Naive thymus-derived CD4-positive, alpha-beta T cell (primary cell): ENCODE data around the gene KCNA10. TPM values are rescaled to one million over a fixed set of nuclear protein-coding genes. Genes with fewer than 3 reads are reported as not detected.

Experiments
- ATAC-seq: fragments of 150-1000 bp; cut with Tn5 transposase; 2 replicates; pipeline ENCODE4 v1.10.0; 2021; ENCODE audit warnings: mild to moderate bottlenecking, moderate library complexity
- CTCF ChIA-PET: fragments of 350-600 bp; sonication (Branson Sonifier 250); formaldehyde crosslinking; loops from one replicate; lab custom pipeline; 2021; ENCODE audit warnings: antibody characterized with exemption; lab: Charles Lee
- POLR2A ChIA-PET: fragments of 350-600 bp; sonication (Branson Sonifier 250); formaldehyde crosslinking; loops from one replicate; lab custom pipeline; 2021; ENCODE audit warnings: antibody characterized with exemption, inconsistent platforms; lab: Charles Lee
- DNase-seq, 9 donors: peaks; one replicate each; pipeline versions ENCODE4 v3.0.0 to v3.0.0-alpha.2; 2020 to 2022; ENCODE audit warnings: mixed read lengths in 1 of 9
- H3K27ac ChIP-seq: one replicate; pipeline ENCODE4 v1.7.0; 2013; ENCODE audit warnings: mild to moderate bottlenecking, low read depth, low read length, moderate library complexity
- H3K27me3 ChIP-seq, 2 donors: one replicate each; pipeline ENCODE4 v1.7.0; 2013; ENCODE audit warnings: low read length in 2 of 2, mild to moderate bottlenecking in 2 of 2, moderate library complexity in 2 of 2; ENCODE audit not compliant: control insufficient read depth in 2 of 2, insufficient read depth in 2 of 2
- H3K36me3 ChIP-seq, 3 experiments: 1 replicate in 2 of 3; 2 replicates in 1 of 3; pipeline ENCODE4 v1.7.0; 2013; ENCODE audit warnings: low read length in 3 of 3, mild to moderate bottlenecking in 3 of 3, moderate library complexity in 1 of 3; ENCODE audit not compliant: insufficient read depth in 3 of 3, control insufficient read depth in 2 of 3
- H3K4me1 ChIP-seq, 2 donors: one replicate each; pipeline ENCODE4 v1.7.0; 2013; ENCODE audit warnings: low read length in 2 of 2, mild to moderate bottlenecking in 2 of 2, moderate library complexity in 1 of 2; ENCODE audit not compliant: control insufficient read depth in 2 of 2, insufficient read depth in 2 of 2
- H3K4me3 ChIP-seq: 2 replicates; pipeline ENCODE4 v1.7.0; 2013; ENCODE audit warnings: mild to moderate bottlenecking, low read length
- H3K9me3 ChIP-seq, 3 experiments: 1 replicate in 2 of 3; 2 replicates in 1 of 3; pipeline ENCODE4 v1.7.0; 2013; ENCODE audit warnings: low read length in 3 of 3; ENCODE audit not compliant: control insufficient read depth in 2 of 3
- H3K27ac Mint-ChIP-seq, 9 donors: one replicate each; pipeline ENCODE4 v1.8.0; 2020 to 2022; ENCODE audit warnings: mixed read lengths in 9 of 9, mild to moderate bottlenecking in 8 of 9, moderate library complexity in 5 of 9, inconsistent platforms in 2 of 9
- H3K27me3 Mint-ChIP-seq, 5 donors: one replicate each; pipeline ENCODE4 v1.8.0; 2021 to 2022; ENCODE audit warnings: mixed read lengths in 5 of 5, mild to moderate bottlenecking in 1 of 5
- H3K36me3 Mint-ChIP-seq, 5 donors: one replicate each; pipeline ENCODE4 v1.8.0; 2020 to 2022; ENCODE audit warnings: mixed read lengths in 5 of 5, mild to moderate bottlenecking in 3 of 5, inconsistent platforms in 1 of 5
- H3K4me1 Mint-ChIP-seq, 7 donors: one replicate each; pipeline ENCODE4 v1.8.0; 2020 to 2022; ENCODE audit warnings: mixed read lengths in 7 of 7, mild to moderate bottlenecking in 3 of 7, inconsistent platforms in 1 of 7
- H3K4me3 Mint-ChIP-seq, 10 donors: one replicate each; pipeline ENCODE4 v1.8.0; 2020 to 2022; ENCODE audit warnings: mild to moderate bottlenecking in 10 of 10, mixed read lengths in 10 of 10, moderate library complexity in 6 of 10, inconsistent platforms in 2 of 10
- H3K9me3 Mint-ChIP-seq, 11 donors: one replicate each; pipeline ENCODE4 v1.8.0; 2020 to 2022; ENCODE audit warnings: mixed read lengths in 11 of 11, mild to moderate bottlenecking in 4 of 11, inconsistent platforms in 1 of 11, moderate library complexity in 1 of 11
- intact Hi-C, 2 donors: fragments of 100-400 bp; cut with micrococcal nuclease; formaldehyde crosslinking; loops; one replicate each; pipeline ENCODE4 v1.15.1; 2023
- polyA plus RNA-seq, 2 donors: library from polyadenylated mRNA; unstranded; fragments of 300-500 nt; fragmentation: Illumina TruSeq; gene quantifications; one replicate each; pipeline ENCODE4 v1.2.3, GENCODE V29; 2021
- total RNA-seq, 6 experiments: library from RNA in 5 of 6; stranded (reverse) in 5 of 6; gene quantifications; 1 replicate in 5 of 6; 2 replicates in 1 of 6; pipeline ENCODE4 v1.2.3 and lab custom pipeline; 2021 to 2026

KCNA10 gene
- total and polyA plus RNA-seq, 7 experiments from 2014 or later, result not detected

GRCh38 chr1:110488161-110488560 is 30.8 kb downstream of the KCNA10 start:
- ChIA-PET POLR2A (no interaction called here), CTCF (no interaction called here)

GRCh38 chr1:110487726-110488125 is 31.2 kb downstream of the KCNA10 start:
- Histone ChIP-seq H3K27ac (no peak overlapping the region), H3K4me1 (no peaks in the 10 kb centered on the region), H3K36me3 (no peaks in the 10 kb centered on the region), H3K4me3 (no peak overlapping the region), H3K27me3 (no peaks in the 10 kb centered on the region), H3K9me3 (no peaks in the 10 kb centered on the region)
- POLR2A ChIA-PET, result no interaction called here
- CTCF ChIA-PET, result no interaction called here
- Mint-ChIP-seq H3K4me1 (peaks cover 0 to 4% (median 0%) of the 10 kb centered on the region in 7 donors), H3K27ac (no peak overlapping the region), H3K36me3 (no peaks in the 10 kb centered on the region), H3K27me3 (peaks cover 5 to 30% (median 15%) of the 10 kb centered on the region in 5 donors), H3K4me3 (no peak overlapping the region), H3K9me3 (peaks cover 0 to 1% (median 0%) of the 10 kb centered on the region in 11 donors)
- no peak for ATAC-seq
- no peak for DNase-seq
- intact Hi-C loops, result no loop called here

More at GRCh38 chr1:110488161-110488560, 30.8 kb downstream of the KCNA10 start:
- Mint-ChIP-seq H3K4me3 (no peak overlapping the region), H3K36me3 (no peaks in the 10 kb centered on the region), H3K9me3 (peaks cover 0 to 1% (median 0%) of the 10 kb centered on the region in 11 donors), H3K27ac (no peak overlapping the region), H3K27me3 (peaks cover 5 to 29% (median 15%) of the 10 kb centered on the region in 5 donors), H3K4me1 (peaks cover 0 to 2% (median 0%) of the 10 kb centered on the region in 7 donors)
- H3K4me3 ChIP-seq, result no peak overlapping the region
- DNase-seq, result no peak
- intact Hi-C loops, result no loop called here
- no peaks in the 10 kb centered on the region for H3K9me3 ChIP-seq
- ATAC-seq, result no peak
- H3K27ac ChIP-seq, result no peak overlapping the region
- no peaks in the 10 kb centered on the region for H3K36me3 ChIP-seq
- H3K4me1 ChIP-seq, result no peaks in the 10 kb centered on the region
- H3K27me3 ChIP-seq, result no peaks in the 10 kb centered on the region

- DNase-seq, result no peak
- intact Hi-C loops, result no loop called here
- Mint-ChIP-seq H3K9me3 (no peaks in the 10 kb centered on the region), H3K27me3 (peaks cover 5 to 30% (median 18%) of the 10 kb centered on the region in 5 donors), H3K36me3 (no peaks in the 10 kb centered on the region), H3K4me1 (peaks cover 0 to 7% (median 0%) of the 10 kb centered on the region in 7 donors), H3K4me3 (no peak overlapping the region), H3K27ac (peak overlapping the region in 1 of 9 donors; percentile 30)
- Histone ChIP-seq H3K27ac (no peak overlapping the region), H3K4me1 (no peaks in the 10 kb centered on the region), H3K4me3 (no peak overlapping the region), H3K36me3 (no peaks in the 10 kb centered on the region), H3K9me3 (no peaks in the 10 kb centered on the region), H3K27me3 (no peaks in the 10 kb centered on the region)
- ATAC-seq, result no peak
- CTCF ChIA-PET, result interaction anchor here (1.3 kb wide), 1 partner anchor 10 kb away, joined by 4 read pairs; no protein-coding TSS in a partner anchor
- POLR2A ChIA-PET, result no interaction called here
Measured at GRCh38 chr1:110485725-110486124, 33.2 kb downstream of the KCNA10 start.

GRCh38 chr1:110484801-110485200 is 34.2 kb downstream of the KCNA10 start:
- CTCF ChIA-PET, result no interaction called here
- Mint-ChIP-seq H3K9me3 (no peaks in the 10 kb centered on the region), H3K4me3 (no peak overlapping the region), H3K36me3 (no peaks in the 10 kb centered on the region), H3K4me1 (peaks cover 0 to 7% (median 0%) of the 10 kb centered on the region in 7 donors), H3K27ac (no peak overlapping the region), H3K27me3 (peaks cover 5 to 30% (median 18%) of the 10 kb centered on the region in 5 donors)
- intact Hi-C loops, result no loop called here
- H3K27me3 ChIP-seq, result no peaks in the 10 kb centered on the region
- ATAC-seq (no peak), DNase-seq (no peak)
- POLR2A ChIA-PET, result no interaction called here
- no peaks in the 10 kb centered on the region for H3K4me1 ChIP-seq
- H3K4me3 ChIP-seq, result no peak overlapping the region
- H3K27ac ChIP-seq, result no peak overlapping the region
- no peaks in the 10 kb centered on the region for H3K36me3 ChIP-seq
- no peaks in the 10 kb centered on the region for H3K9me3 ChIP-seq

GRCh38 chr1:110483308-110483685 is 35.7 kb downstream of the KCNA10 start:
- no peaks in the 10 kb centered on the region for H3K36me3 ChIP-seq
- Mint-ChIP-seq H3K9me3 (no peaks in the 10 kb centered on the region), H3K4me1 (peaks cover 0 to 7% (median 0%) of the 10 kb centered on the region in 7 donors), H3K4me3 (no peak overlapping the region), H3K36me3 (no peaks in the 10 kb centered on the region), H3K27me3 (peaks cover 5 to 30% (median 18%) of the 10 kb centered on the region in 5 donors), H3K27ac (no peak overlapping the region)
- ChIA-PET CTCF (interaction anchor here (1.1 kb wide), 1 partner anchor 13 kb away, joined by 3 read pairs; no protein-coding TSS in a partner anchor), POLR2A (interaction anchor here (0.6 kb wide), 1 partner anchor 1159 kb away, joined by 3 read pairs; no protein-coding TSS in a partner anchor)
- H3K4me1 ChIP-seq, result no peaks in the 10 kb centered on the region
- ATAC-seq, result no peak
- no peak overlapping the region for H3K27ac ChIP-seq
- no peak for DNase-seq
- H3K27me3 ChIP-seq, result no peaks in the 10 kb centered on the region
- H3K9me3 ChIP-seq, result no peaks in the 10 kb centered on the region
- intact Hi-C loops, result no loop called here
- H3K4me3 ChIP-seq, result no peak overlapping the region

GRCh38 chr1:110482662-110483307 is 36.2 kb downstream of the KCNA10 start:
- peaks cover 5 to 28% (median 18%) of the 10 kb centered on the region in 5 donors for H3K27me3 Mint-ChIP-seq
- no peaks in the 10 kb centered on the region for H3K36me3 Mint-ChIP-seq
- peaks cover 0 to 7% (median 0%) of the 10 kb centered on the region in 7 donors for H3K4me1 Mint-ChIP-seq
- H3K9me3 Mint-ChIP-seq, result no peaks in the 10 kb centered on the region
- H3K9me3 ChIP-seq, result no peaks in the 10 kb centered on the region
- no peaks in the 10 kb centered on the region for H3K27me3 ChIP-seq
- CTCF ChIA-PET, result interaction anchor here (1.1 kb wide), 1 partner anchor 13 kb away, joined by 3 read pairs; no protein-coding TSS in a partner anchor
- no peak overlapping the region for H3K27ac ChIP-seq
- POLR2A ChIA-PET, result interaction anchor here (0.6 kb wide), 1 partner anchor 1159 kb away, joined by 3 read pairs; no protein-coding TSS in a partner anchor
- no peak overlapping the region for H3K4me3 ChIP-seq
- intact Hi-C loops, result no loop called here
- no peak overlapping the region for H3K27ac Mint-ChIP-seq
- DNase-seq (no peak), ATAC-seq (no peak)
- no peaks in the 10 kb centered on the region for H3K4me1 ChIP-seq
- no peaks in the 10 kb centered on the region for H3K36me3 ChIP-seq
- no peak overlapping the region for H3K4me3 Mint-ChIP-seq
